Caco-2 (cell line): ENCODE measurements around the gene RAB21. TPM values are rescaled to one million over a fixed set of nuclear protein-coding genes. Genes with fewer than 3 reads are reported as not detected.

Experiments
- BruUV-seq: library from RNA; stranded (reverse); fragments of 400-500 nt; replicated peaks from 2 replicates; lab custom pipeline; 2021; lab: Mats Ljungman, UMichigan
- CTCF ChIA-PET: fragments of 300-600 bp; sonication (Branson Sonifier 250); formaldehyde crosslinking; loops from one replicate; lab custom pipeline; 2022; ENCODE audit warnings: antibody characterized with exemption; lab: Charles Lee
- POLR2A ChIA-PET: fragments of 300-600 bp; sonication (Branson Sonifier 250); formaldehyde crosslinking; loops from one replicate; lab custom pipeline; 2022; ENCODE audit warnings: antibody characterized with exemption; lab: Charles Lee
- DNase-seq, 2 experiments: peaks; one replicate each; pipeline versions ENCODE4 v3.0.0 to v3.0.0-alpha.2; 2020 to 2022
- H3K27me3 ChIP-seq: replicated peaks from 2 replicates; pipeline ENCODE4 v1.6.0; 2011; ENCODE audit warnings: low read length; ENCODE audit not compliant: control insufficient read depth, insufficient read depth
- H3K36me3 ChIP-seq: 2 replicates; pipeline ENCODE4 v1.5.1; 2011; ENCODE audit warnings: low read length; ENCODE audit not compliant: control insufficient read depth, insufficient read depth
- H3K4me1 ChIP-seq: fragments of 250-450 bp; sonication (Bioruptor Pico); 2 replicates; pipeline ENCODE4 v1.5.1; 2020; ENCODE audit warnings: mild to moderate bottlenecking
- H3K4me3 ChIP-seq: 2 replicates; pipeline ENCODE4 v1.5.1; 2011; ENCODE audit warnings: low read depth, mild to moderate bottlenecking, control low read depth, low read length
- H3K9me3 ChIP-seq: fragments of 250-450 bp; sonication (Bioruptor Pico); 2 replicates; pipeline ENCODE4 v1.5.1; 2020; ENCODE audit warnings: mild to moderate bottlenecking, moderate library complexity
- H3K27ac Mint-ChIP-seq: one replicate; pipeline ENCODE4 v1.8.0; 2022; ENCODE audit warnings: mixed read lengths; ENCODE audit not compliant: unreplicated experiment
- H3K27me3 Mint-ChIP-seq: one replicate; pipeline ENCODE4 v1.8.0; 2022; ENCODE audit warnings: mixed read lengths; ENCODE audit not compliant: insufficient read depth, unreplicated experiment
- H3K36me3 Mint-ChIP-seq: one replicate; pipeline ENCODE4 v1.8.0; 2022; ENCODE audit warnings: mild to moderate bottlenecking, mixed read lengths; ENCODE audit not compliant: insufficient read depth, unreplicated experiment
- H3K4me1 Mint-ChIP-seq: one replicate; pipeline ENCODE4 v1.8.0; 2022; ENCODE audit warnings: low read depth, mixed read lengths; ENCODE audit not compliant: unreplicated experiment
- H3K4me3 Mint-ChIP-seq: one replicate; pipeline ENCODE4 v1.8.0; 2022; ENCODE audit warnings: mild to moderate bottlenecking, moderate library complexity, mixed read lengths; ENCODE audit not compliant: unreplicated experiment
- H3K9me3 Mint-ChIP-seq: one replicate; pipeline ENCODE4 v1.8.0; 2022; ENCODE audit warnings: mixed read lengths; ENCODE audit not compliant: unreplicated experiment
- intact Hi-C: fragments of 100-400 bp; cut with micrococcal nuclease; formaldehyde crosslinking; loops from one replicate; pipeline ENCODE4 v1.10.0; 2022; ENCODE audit not compliant: unreplicated experiment
- total RNA-seq: library from RNA; stranded (reverse); gene quantifications from 2 replicates; pipeline ENCODE4 v1.2.3, GENCODE V29; 2022
- TF ChIP-seq, protein P1 (sequence below), 2 experiments: fragments of 200-600 bp in 1 of 2; IDR thresholded peaks; 1 replicate in 1 of 2; 2 replicates in 1 of 2; pipeline versions ENCODE4 v1.5.1 to v1.8.0; 2011 to 2022; ENCODE audit warnings: antibody characterized with exemption in 1 of 2, control low read depth in 1 of 2, inconsistent platforms in 1 of 2, low read depth in 1 of 2, low read length in 1 of 2, mild to moderate bottlenecking in 1 of 2, moderate library complexity in 1 of 2; ENCODE audit not compliant: insufficient read depth in 1 of 2, severe bottlenecking in 1 of 2, unreplicated experiment in 1 of 2

The RAB21 gene
- total RNA-seq, 1 experiment from 2014 or later = 72.0 TPM

DNA sequence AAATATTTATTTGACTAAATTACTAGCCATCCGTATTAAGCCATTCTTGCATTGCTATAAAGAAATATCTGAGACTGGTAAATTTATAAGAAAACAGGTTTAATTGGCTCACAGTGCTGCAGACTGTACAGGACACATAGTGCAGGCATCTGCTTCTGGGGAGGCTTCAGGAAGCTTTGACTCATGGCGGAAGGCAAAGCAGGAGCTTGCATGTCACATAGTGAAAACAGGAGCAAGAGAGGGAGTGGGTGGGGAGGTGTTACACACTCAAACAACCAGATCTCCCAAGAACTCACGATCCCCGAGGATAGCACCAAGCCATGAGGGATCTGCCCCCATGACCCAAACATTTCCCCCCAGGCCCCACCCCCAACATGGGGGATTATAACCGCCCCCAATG, 26.7 kb upstream of the RAB21 start:
- H3K27me3 Mint-ChIP-seq = no peaks in the 10 kb centered on the region
- Histone ChIP-seq H3K36me3 (no peaks in the 10 kb centered on the region), H3K9me3 (0 out of 2 replicates have a peak, but pooled peaks cover 4% of the 10 kb centered on the region), H3K4me3 (no peak overlapping the region), H3K27me3 (no peaks in the 10 kb centered on the region), H3K4me1 (no peaks in the 10 kb centered on the region)
- no peak overlapping the region for H3K4me3 Mint-ChIP-seq
- no TSS peak for BruUV-seq
- no peak for DNase-seq
- H3K36me3 Mint-ChIP-seq = no peaks in the 10 kb centered on the region
- peaks cover 6% of the 10 kb centered on the region for H3K4me1 Mint-ChIP-seq
- no peaks in the 10 kb centered on the region for H3K9me3 Mint-ChIP-seq
- POLR2A ChIA-PET = no interaction called here
- H3K27ac Mint-ChIP-seq = no peak overlapping the region
- intact Hi-C loops = no loop called here
- CTCF ChIA-PET = interaction anchor here (0.6 kb wide), 1 partner anchor 149 kb away, joined by 4 read pairs; no protein-coding TSS in a partner anchor
- TF ChIP-seq, protein P1, sequence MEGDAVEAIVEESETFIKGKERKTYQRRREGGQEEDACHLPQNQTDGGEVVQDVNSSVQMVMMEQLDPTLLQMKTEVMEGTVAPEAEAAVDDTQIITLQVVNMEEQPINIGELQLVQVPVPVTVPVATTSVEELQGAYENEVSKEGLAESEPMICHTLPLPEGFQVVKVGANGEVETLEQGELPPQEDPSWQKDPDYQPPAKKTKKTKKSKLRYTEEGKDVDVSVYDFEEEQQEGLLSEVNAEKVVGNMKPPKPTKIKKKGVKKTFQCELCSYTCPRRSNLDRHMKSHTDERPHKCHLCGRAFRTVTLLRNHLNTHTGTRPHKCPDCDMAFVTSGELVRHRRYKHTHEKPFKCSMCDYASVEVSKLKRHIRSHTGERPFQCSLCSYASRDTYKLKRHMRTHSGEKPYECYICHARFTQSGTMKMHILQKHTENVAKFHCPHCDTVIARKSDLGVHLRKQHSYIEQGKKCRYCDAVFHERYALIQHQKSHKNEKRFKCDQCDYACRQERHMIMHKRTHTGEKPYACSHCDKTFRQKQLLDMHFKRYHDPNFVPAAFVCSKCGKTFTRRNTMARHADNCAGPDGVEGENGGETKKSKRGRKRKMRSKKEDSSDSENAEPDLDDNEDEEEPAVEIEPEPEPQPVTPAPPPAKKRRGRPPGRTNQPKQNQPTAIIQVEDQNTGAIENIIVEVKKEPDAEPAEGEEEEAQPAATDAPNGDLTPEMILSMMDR (IDR thresholded peaks at IDR 0.05; ENCODE audit: insufficient read depth in 1 of 2, low read depth in 1 of 2, low read length in 1 of 2, severe bottlenecking in 1 of 2, unreplicated experiment in 1 of 2) = no peak

DNA sequence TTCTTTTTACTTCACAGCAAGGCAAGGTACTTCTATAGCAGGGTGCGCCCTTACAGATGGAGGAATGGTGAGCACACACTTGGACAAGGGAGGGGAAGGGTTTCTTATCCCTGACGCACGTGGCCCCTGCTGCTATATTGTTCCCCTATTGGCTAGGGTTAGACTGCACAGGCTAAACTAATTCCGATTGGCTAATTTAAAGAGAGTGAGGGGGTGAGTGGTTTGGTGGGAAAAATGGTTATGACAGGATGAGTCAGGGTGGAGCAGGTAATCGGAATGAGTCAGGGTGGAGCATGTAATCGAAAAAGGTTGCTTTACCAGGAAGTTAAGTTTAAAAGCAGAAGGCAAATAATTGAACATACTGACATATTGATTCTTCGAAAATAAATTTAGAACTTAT, 23.7 kb upstream of the RAB21 start:
- ChIA-PET CTCF (interaction anchor here (0.9 kb wide), 1 partner anchor 16 kb away, joined by 3 read pairs; no protein-coding TSS in a partner anchor), POLR2A (no interaction called here)
- no peaks in the 10 kb centered on the region for H3K36me3 Mint-ChIP-seq
- H3K9me3 ChIP-seq = no peaks in the 10 kb centered on the region
- H3K27me3 Mint-ChIP-seq = no peaks in the 10 kb centered on the region
- H3K36me3 ChIP-seq = no peaks in the 10 kb centered on the region
- no peaks in the 10 kb centered on the region for H3K9me3 Mint-ChIP-seq
- no peak overlapping the region for H3K4me3 Mint-ChIP-seq
- H3K27me3 ChIP-seq = no peaks in the 10 kb centered on the region
- intact Hi-C loops = no loop called here
- TF ChIP-seq, protein P1 (IDR thresholded peaks at IDR 0.05; ENCODE audit: insufficient read depth in 1 of 2, low read depth in 1 of 2, low read length in 1 of 2, severe bottlenecking in 1 of 2, unreplicated experiment in 1 of 2) = no peak
- H3K4me3 ChIP-seq = no peak overlapping the region
- DNase-seq = no peak
- H3K4me1 ChIP-seq = no peaks in the 10 kb centered on the region
- H3K4me1 Mint-ChIP-seq = peaks cover 6% of the 10 kb centered on the region
- no peak overlapping the region for H3K27ac Mint-ChIP-seq
- BruUV-seq = no TSS peak

DNA sequence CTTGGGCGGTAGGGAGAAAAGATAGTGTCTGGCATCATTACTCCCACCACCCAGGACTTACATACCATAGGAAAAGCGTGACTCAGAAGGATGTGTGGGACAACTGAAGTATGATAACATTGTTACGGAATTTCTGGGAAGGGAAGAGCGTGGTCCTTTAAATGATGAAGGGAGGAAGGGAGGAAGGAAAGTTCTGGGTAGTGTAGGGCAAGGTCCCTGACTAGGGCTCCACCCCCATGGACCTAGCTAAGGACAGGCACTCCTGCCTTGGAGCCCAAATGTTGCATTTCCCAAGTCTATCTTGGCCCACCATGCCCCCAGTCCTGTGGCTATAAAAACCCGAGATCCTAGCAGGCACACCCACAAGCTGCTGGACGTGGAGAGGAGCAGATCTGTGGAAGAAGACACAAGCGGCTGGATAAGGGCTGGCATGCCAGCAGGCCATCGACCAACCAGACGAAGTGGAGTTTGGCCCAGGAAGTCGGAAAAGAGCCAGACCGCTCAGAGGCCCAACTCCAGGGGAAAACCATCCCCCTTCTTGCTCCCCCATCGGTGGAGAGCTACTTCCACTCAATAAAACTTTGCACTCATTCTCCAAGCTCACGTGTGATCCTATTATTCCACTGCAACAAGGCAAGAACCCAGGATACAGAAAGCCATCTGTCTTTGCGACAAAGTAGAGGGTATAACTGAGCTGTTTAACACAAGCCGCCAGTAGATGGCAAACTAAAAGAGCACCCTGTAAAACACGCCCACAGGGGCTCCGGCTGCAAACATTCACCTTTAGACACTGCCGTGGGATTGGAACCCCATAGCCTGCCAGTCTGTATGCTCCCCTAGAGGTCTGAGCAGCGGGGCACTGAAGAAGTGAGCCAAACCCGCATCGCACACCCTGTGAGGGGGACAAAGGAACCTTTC, 23.0 kb upstream of the RAB21 start:
- no peak for DNase-seq
- intact Hi-C loops = no loop called here
- no peaks in the 10 kb centered on the region for H3K9me3 ChIP-seq
- TF ChIP-seq, protein P1 (IDR thresholded peaks at IDR 0.05; ENCODE audit: insufficient read depth in 1 of 2, low read depth in 1 of 2, low read length in 1 of 2, severe bottlenecking in 1 of 2, unreplicated experiment in 1 of 2) = peak in 1 of 2 experiments; percentile 30
- H3K36me3 ChIP-seq = no peaks in the 10 kb centered on the region
- no peak overlapping the region for H3K4me3 Mint-ChIP-seq
- no peaks in the 10 kb centered on the region for H3K9me3 Mint-ChIP-seq
- H3K4me3 ChIP-seq = no peak overlapping the region
- H3K27me3 Mint-ChIP-seq = no peaks in the 10 kb centered on the region
- no peaks in the 10 kb centered on the region for H3K27me3 ChIP-seq
- CTCF ChIA-PET = interaction anchor here (1.1 kb wide), 1 partner anchor 16 kb away, joined by 9 read pairs; no protein-coding TSS in a partner anchor
- POLR2A ChIA-PET = no interaction called here
- no peaks in the 10 kb centered on the region for H3K36me3 Mint-ChIP-seq
- no peak overlapping the region for H3K27ac Mint-ChIP-seq
- peaks cover 6% of the 10 kb centered on the region for H3K4me1 Mint-ChIP-seq
- no TSS peak for BruUV-seq
- H3K4me1 ChIP-seq = no peaks in the 10 kb centered on the region
